Inflammatory macrophage treated with lipopolysaccharide for 1 hour (primary cell): ENCODE measurements around the gene MPZL1.

Experiments
- DNase-seq, 2 donors: peaks; one replicate each; pipeline ENCODE4 v3.0.0-alpha.2; 2020 to 2022

MPZL1 gene

GRCh38 chr1:167752219-167752985, 30.6 kb downstream of the MPZL1 start:
- no peak for DNase-seq

DNA sequence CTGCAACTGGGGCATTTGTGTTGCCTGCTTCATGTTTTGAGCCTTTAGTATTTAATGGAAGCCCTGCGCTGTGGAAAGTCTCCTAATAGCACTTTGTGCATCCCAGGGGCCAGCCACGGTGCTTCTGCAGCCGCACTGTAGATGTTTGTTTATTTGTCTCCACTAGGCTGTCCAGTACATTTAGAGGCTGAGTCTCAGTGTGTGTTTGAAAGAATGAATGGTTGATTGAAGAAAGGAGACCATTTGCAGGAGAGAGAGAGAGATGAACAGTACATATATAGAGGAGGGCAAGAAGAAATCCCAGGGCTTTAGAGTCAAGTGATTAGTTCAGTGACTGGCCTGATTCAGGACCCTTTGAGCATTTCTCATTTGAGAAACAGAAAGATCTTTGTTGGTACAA, 33.9 kb downstream of the MPZL1 start:
- DNase-seq: no peak

DNA sequence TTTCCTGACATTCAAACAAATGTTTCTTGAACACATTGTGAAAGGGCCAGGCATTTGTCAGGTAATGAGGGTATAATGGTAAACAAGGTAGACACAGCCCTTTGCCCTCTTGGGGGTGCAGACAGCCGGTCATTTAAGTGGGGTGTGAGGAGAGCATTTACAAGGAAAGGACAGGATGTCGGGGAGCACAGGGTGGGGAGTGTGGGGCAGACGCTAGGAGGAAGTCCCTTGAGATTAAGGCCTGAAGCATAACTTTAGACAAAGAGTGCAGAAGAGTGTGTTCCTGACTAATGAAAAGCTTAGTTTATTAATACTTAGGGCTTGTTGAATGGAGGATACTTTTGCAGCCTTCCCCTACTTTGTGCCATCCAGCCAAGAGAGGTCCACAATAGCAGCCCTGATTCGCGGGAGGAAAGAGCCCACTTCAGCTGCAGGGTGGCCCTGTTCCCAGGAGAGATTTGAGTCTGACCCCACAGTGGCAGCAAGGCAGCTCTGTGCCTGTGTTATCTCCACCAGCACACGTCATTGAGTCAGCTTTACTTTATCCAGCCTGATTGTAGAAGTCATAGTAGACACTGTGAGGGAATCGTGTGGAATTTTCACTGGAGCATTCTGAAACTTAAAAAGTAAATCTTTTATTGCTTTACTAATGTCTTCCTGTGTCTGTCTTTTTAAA, 35.1 kb downstream of the MPZL1 start:
- no peak for DNase-seq

GRCh38 chr1:167757433-167758309, 35.9 kb downstream of the MPZL1 start:
- DNase-seq: no peak

- DNase-seq: peak; percentile 46 to 47
Measured at GRCh38 chr1:167761400-167761799, 39.6 kb downstream of the MPZL1 start.

DNA sequence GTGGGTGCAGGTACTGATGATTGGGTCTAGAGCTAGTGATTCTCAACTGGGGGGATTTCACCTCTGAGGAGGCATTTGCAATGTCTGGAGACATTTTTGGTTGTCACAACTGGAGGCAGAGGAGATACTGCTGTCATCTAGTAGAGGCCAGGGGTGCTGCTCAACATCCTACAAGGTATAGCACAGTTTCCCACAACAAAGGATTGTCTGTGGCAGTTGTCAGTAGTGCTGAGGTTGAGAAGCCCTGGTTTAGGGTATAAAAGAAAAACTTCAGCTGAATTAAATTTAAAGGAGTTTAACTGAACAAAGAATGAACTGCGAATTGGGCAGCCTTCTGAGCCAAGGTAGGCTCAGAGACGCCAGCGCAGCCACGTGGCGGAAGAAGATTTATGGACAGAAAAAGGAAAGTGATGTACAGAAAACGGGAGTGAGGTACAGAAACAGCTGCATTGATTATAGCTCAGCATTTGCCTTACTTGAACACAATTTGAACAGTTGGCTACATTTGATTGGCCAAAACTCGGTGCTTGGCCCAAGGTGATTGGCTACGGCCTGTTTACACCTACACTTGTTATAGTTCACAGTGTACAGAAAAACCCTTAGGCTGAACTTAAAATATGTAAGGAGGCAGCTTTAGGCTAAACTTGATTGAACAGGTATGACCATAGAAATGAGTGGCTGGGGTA, 40.4 kb downstream of the MPZL1 start:
- DNase-seq: no peak

- DNase-seq: peak in 1 of 2 donors; percentile 20
Measured at GRCh38 chr1:167763525-167764220, 41.9 kb downstream of the MPZL1 start.

DNA sequence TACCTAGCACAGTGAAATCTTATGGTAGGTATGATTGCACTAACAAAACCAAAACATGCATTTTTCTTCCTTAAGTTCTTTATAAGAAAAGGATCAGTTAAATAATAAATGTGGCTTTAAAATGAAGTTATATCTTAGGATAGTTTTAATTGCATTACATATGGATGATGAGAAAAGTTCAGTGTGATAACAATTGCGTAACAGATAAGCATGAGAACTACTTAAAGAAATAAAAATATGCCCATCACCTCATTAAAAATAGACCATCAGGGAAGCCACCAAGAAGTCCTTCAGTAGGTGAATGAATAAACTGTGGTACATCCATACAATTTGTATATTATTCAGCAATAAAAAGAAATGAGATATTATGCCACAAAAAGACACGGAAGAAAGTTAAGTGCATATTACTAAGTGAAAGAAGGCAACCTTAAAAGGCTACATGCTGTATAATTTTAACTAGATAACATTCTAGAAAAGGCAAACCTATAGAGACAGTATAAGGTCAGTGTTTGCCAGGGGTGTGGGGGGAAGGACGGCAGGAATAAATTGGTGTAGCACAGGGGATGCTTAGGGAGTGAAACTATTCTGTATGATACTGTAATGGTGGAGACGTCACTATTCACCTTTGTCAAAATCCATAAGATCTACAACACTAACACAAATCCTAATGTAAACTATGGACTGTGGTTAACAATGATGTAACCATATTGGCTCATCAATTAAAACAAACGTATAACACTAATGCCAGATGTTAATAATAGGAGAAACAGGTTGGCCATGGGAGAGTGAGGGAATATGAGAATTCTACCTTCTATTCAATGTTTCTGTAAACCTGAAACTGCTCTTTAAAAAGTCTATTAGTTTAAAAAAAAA, 42.9 kb downstream of the MPZL1 start:
- no peak for DNase-seq

DNA sequence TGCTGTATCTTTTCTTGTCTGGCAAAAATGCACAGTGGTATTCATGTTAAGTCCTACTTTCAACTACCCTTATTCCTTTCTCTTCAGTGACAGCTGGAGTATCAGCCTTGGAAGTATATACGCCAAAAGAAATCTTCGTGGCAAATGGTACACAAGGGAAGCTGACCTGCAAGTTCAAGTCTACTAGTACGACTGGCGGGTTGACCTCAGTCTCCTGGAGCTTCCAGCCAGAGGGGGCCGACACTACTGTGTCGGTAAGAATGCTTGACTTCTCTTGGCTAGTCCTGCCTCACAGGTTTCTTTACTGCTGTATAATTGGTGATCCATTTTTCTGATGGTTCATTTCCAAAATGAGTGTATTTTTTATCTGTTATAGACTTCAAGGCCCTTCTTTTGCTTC, 43.7 kb downstream of the MPZL1 start:
- DNase-seq: no peak

DNA sequence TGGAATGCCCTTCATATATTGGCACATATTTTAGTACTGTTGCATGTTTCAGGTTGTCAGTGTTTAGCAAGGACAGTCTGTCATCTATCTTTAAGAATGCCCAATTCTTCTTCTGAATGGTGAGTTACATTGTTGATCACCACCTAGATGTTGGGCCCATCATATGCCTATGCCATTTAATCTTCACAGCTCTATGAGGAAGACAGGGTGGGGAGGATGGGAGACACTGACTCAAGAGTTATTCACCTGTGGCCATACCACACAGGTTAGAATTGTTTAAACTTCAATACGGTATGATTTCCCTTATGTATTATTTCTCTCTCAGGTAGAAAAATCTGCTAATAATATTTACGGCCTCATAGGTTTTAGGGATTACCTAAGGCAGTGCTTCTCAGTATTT, 44.8 kb downstream of the MPZL1 start:
- no peak for DNase-seq

GRCh38 chr1:167767761-167768160, 46.0 kb downstream of the MPZL1 start:
- DNase-seq: peak in 1 of 2 donors; percentile 18

DNA sequence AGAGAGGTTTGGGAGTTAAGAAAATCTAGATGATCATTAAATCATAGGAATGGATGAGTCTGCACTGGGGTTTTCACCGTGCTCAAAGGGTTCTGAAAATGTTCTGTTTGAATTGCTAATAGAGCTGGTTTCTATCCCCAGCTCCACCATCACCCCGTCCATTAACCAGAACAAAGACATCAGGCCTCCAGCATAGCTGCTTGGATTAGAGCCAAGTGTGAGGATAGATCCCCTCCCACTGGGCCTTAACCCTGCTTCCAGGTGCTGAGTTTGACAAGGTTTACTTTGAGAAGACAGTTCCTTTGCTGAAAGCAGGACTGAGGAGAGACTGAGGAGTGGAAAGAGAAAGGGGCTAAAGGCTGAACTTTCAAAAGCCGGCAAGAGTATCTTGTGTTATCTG, 48.3 kb downstream of the MPZL1 start:
- no peak for DNase-seq

DNA sequence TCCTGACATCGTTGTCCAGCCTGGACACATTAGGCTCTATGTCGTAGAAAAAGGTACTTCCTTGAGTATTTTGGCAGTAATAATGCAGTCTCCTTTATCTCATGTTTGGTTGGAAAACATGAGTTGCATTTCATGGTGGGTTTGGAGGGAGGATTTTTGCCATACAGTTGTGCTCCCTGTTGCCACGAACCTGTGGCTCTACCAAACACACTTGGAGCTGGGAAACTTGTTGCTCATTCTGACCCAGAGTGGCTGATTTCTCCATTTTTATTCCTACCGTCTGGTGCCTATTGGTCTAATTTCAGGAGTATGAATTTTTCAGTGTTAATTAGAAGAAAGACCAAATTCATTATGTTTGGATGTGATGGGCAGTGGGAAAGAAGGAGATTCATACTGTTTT, 50.7 kb downstream of the MPZL1 start:
- no peak for DNase-seq

- DNase-seq: no peak
Measured at GRCh38 chr1:167773516-167773915, 51.7 kb downstream of the MPZL1 start.

DNA sequence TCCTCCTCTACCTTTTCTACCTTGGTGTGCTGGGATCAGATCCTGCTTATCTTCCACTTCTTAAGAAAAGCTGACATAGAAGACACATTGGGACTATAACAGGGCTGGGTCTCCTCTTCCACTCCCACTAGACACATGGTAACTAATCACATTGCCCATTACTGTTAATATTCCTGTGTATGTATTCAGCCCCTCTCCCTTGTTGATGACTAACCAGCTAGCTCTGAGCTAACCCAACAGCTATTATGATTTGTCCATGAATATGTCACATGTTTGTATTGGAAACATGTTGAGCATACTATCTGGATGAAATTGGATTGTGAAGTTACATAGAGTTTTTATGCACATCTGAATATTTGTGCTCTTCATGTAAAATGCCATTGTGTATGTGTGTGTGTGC, 52.9 kb downstream of the MPZL1 start:
- DNase-seq: no peak

DNA sequence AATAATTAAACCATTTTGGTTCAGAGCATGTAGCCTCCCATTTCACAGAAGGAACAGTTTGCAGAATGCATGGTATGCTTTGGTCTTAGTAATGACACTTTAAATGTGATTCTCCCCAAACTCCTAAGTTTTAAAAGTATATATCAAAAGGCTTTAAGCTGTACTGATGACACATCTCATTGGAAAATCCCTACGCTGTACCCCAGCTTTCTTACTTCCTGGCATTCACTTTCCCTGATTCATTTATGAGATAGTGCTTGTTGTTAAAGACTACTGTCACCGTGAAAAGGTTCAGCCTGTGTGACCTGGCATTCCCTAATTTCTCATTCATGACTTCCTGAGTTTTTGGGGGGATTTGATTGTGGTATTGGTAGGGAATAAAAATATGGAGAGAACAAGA, 53.4 kb downstream of the MPZL1 start:
- peak in 1 of 2 donors; percentile 23 for DNase-seq

DNA sequence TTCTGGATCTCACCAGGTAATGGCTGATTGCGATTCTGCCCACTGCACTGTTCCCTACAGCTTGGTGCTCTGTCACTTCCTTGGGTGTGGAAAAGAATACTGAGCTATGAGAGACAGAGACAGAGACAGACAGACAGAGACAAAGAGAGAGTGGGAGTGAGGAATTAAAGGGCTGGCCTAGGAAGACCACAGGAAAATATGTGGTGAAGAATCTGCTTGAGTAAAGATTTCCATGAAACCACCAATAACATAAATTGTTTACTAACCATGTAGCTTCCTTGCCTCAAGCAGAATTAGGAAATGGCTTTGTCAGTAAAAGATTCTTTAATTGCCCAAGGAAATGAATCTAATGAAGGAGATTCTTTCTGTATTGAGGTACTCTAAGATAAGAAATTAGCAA, 54.4 kb downstream of the MPZL1 start:
- DNase-seq: no peak

DNA sequence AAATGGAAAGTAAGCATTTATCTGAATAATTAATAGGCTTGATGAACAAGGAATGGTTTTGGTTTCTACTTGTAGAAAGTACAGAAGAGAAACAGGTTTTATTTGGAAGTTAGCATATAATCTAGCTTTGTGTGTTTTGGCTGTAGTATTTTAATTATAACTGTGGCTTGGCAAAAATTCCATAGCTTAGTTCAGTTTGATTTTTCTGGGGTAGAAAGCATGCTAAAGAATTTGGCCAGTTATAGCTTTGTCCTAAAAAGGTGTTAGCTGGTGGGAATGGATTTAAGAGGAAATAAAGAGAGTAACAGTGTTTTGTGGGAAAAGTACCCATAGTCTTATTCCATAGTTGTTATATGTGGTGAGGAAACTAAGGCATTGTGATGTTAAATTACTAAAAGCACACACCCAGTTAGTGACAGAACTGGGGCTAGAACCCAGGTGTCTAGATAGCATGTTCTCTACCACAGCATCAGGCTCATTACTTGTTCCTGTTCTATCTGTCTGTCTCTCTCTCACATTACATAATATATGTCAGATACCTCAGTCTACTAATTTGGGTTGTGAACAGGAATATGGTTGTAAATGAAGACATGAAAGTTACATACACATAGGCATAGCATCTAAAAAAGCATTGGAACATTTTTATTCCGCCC, 55.0 kb downstream of the MPZL1 start:
- no peak for DNase-seq

GRCh38 chr1:167777269-167777650, 55.5 kb downstream of the MPZL1 start:
- DNase-seq: peak; percentile 30 to 36

DNA sequence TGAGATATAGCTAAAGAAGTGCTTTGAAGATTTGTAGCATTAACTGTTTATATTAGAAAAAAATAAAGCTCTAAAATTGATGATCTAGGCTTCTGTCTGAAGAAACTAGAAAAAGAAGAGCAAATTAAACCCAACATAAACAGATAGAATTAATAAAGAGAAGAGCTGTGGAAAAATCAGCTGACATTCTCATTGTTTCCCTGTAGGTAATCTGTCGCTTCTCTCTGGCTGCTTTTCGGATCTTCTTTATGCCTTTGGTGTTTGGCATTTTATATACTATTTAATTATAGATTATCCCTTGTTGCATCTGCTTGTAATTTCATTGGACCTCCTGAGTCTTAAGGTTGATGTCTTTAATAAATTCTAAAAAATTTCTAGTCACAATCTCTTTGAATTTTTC, 59.8 kb downstream of the MPZL1 start:
- no peak for DNase-seq

DNA sequence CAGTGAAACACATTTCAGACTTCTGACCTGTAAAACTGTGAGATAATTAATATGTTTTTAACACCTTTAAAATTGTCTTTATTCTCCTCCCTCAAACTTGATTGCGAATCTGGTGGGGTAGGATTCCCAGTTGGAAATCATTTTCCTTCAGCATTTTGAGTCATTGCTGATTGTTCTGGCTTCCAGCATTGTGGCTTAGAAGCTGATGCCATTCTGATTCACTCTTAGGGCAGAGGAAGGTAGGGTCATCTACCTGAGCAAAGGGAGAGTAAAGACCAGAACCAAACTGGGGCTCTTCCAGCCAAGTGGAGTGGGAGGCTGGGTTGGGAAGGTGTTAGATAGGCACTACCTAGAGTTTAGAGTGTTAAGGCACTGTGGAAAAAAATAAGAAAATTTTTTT, 61.2 kb downstream of the MPZL1 start:
- no peak for DNase-seq
